GM11168 (cell line): ENCODE results near the gene C16orf78.

ENCODE experiments used
- in situ Hi-C: fragments of 300-500 bp; cut with MboI; formaldehyde crosslinking; loops from one replicate; pipeline ENCODE4 v1.12.0; 2022; ENCODE audit warnings: low sequenced_read_pairs; ENCODE audit not compliant: unreplicated experiment

Gene C16orf78, protein sequence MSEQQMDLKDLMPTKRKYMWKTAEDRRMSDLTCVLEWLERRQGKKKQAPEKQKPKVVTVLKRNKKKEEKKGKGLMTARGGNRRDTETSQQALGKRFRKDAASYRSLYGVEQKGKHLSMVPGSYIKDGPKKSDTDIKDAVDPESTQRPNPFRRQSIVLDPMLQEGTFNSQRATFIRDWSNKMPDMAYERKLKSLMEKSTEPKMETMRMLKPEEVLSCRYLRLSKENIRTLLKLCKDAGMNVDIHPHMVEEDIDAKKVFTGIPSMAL

DNA sequence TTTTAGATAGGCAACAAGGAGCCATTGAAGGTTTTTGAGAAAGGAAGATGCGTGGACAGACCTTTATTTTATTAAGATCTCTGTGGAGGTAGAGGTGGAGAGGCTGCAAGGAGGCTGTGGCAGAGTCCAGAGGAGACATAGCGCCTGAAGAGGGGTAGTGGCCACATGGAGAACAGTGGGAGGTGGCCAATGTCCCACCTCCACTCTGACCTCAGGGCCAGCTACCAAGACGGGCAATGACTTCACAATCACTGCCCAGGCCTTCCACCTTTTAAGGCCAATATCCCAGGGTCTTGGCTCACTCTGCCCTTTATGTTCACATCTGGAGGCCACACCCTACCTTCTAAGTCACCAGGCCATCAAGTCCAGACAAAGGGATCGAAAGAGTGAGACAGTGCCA, at the start of gene C16orf78:
Gene C16orf78, plus strand, starts transcription at position 301 of the 400 bp plus-strand sequence. CDS start 136 bp downstream, outside the sequence.
- in situ Hi-C loops = no loop called here

DNA sequence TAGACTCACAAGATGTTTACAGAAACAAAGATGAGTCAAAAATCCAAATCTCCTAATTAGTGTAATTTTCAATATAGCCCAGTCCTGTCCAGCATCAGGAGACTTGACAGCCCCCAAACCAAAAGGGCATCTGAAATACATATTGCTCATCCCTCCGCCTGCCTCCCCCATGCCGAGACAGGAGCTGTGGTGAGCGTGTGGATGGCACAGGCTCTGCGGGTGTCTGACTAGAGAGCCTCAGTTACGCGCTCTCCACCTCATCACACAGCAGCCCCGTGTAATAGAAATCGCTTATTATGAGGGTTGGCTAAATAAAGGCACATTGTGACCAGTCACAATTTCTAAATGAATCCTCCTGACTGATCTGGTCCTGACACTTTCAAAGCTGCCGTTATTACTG, 48.9 kb upstream of the C16orf78 start:
- in situ Hi-C loops = no loop called here

DNA sequence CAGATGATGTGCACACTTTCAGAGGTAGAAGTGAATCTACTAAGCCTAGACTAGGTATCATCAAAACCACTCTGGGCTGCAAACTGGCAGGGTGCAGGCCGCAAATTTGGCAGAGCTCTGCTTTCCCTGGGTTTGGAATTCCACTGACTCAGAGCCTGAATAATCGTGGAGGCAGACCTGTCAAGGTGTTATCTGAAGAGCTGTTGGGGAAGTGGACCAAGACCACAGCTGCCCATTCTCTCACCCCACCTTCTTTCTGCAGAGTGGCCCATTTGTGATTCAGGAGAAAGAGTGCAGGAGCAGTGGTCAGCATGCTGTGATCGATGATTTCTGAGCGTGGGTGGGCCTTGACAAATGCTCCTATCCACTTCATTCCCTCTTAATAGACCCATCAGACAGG, 46.1 kb upstream of the C16orf78 start:
- in situ Hi-C loops = no loop called here

DNA sequence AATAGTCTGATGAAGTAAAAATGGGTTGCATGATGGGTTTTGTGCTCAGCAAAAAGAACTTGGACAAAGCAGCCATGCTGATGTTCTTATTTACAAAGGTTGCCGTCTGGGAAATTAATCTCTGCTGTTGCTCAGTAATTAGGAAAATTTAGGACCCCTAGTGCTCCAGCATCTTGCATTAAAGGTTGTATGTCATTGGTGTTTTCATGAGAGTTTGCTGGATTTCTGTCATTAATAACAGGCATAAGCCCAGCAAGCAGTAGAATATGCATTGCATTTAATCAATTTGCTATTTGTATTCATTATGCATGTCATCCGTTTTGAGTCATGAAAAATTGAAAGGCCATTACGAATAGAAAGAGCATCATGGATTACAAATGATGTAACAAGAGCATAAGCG, 45.3 kb upstream of the C16orf78 start:
- in situ Hi-C loops = no loop called here

DNA sequence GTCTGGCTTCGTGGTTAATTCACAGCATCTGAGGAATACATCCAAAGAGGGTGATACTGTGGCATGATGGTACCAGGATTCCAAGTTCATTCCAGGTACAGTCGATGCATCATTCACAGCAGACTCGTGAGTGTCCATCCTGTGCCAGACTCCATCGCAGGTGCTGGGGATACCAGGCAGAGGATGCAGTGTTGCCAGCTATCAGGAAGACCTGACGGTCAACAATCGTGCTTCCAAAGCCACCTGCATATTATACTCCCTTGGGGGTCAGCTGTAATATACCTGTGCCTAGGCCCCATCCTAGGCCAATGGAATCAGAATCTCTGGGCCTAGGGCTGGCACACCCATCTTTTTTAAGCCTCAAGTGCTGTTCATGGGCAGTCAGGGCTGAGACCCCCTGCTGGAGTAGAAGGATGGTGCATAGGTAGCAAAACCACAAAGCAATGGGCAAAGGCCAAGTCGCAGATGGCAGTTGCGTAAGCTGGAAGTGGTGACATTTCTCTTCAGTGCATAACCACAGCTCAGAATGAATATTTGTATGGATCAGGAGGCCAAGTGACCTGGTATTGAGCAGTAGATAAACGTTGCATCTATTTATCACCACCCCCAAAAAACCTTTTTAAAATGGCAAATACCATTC, 42.9 kb upstream of the C16orf78 start:
- in situ Hi-C loops = no loop called here

DNA sequence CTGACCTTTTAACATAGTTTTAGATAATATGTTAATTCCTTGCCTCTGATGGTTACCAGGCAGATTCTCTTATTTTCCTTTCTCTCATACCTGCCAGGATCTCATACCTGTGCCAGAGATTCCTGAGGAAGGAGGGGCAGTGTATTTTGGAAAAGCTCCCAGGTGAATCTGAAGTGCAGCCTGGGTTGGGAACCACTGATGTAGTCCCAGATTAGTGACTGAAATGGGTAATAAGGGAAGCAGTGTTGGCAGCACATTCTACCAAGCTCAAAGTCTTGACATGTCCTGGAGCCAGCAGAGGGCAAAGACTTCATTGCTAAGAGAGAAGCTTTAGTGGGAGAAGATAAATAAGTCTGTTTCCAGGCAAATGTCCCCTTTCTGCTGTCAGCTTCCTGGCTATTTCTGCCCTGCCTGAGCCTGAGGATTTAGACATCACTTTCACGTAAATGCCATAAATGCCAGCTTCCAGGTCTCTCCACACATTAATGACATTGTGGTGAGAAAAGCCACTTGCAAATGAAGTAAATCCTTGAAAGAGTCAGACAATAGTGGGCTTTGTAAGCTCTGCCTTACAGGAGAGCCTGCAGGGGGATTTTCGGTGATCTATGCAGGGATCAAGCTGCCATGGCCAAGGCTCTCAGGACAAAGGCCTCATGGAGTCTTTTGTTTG, 40.9 kb upstream of the C16orf78 start:
- in situ Hi-C loops = no loop called here

DNA sequence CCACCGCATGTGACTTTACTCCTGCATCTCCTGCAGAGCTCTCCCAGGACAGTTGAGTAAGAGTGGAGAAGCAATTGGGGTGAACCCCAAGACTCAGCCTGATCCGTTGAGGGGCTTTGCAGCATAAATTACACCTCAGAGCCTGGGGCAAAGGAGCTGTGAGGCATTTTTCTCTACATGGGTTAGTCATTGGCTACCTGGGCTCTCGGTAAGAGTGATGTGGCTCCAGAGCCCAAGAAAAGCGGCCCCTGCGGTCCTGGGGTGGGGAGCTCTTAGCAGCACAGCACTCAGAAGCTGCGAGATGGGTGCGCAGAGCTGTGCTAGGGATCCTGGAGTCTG, 40.4 kb upstream of the C16orf78 start:
- in situ Hi-C loops = no loop called here

DNA sequence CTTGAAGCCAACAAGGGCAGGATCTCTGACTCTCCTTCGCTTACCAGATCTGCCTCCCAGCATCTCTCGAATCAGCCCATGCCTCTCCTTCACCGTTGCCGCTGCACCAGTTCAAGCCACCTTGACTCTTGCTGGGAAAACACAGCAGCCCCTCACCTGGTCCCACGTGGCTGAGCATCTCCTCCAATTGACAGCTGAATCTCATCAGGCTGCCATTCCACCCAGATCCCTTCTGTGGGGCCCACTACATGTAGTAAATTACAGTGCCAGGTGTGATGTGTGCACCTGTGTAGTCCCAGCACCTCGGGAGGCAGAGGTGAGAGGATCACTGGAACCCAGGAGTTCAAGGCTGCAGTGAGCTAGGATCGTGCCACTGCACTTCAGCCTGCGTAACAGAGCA, 37.8 kb upstream of the C16orf78 start:
- in situ Hi-C loops = no loop called here

DNA sequence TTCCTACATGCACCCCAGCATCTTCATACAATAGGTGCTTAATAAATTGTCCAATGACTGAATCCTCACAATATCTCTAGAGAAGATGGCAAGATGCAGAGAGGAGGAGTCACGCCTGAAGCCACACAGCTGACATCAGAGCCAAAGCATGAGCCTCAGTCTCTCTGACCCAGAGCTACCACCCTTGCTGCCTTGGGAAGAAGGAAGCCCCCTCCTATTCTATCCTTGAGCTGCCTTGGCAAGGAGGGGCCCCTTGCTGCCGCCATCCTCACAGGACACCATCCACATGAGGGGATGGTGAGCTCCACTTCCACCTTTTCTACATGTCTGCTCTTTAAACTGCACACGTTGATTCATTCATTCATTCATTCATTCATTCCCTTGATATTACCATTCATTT, 37.0 kb upstream of the C16orf78 start:
- in situ Hi-C loops = no loop called here

DNA sequence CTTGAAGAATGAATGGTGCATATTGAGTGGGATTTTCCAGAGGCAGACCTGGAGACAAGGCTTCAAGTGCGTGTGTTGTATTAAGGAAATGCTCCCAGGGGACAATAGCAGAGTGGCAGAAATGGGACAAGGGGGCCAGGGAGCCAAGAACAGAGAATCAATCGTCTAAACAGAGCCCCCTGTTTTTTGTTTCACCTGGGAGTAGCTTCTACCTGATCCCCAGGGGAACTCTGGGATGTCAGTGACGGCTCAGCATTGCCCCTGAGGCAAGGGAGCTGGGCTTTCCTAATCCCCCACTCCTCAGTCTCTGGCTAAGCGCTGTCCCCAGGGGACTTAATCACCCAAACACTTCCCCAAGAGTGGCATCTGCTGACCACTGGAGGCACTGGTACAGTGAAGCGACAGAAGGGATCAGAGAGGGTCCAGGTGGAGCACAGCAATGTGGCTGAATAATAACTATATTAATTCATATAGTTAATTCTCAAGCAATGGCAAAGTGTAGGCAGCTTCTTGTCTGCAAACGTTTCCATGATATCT, 35.7 kb upstream of the C16orf78 start:
- in situ Hi-C loops = no loop called here

DNA sequence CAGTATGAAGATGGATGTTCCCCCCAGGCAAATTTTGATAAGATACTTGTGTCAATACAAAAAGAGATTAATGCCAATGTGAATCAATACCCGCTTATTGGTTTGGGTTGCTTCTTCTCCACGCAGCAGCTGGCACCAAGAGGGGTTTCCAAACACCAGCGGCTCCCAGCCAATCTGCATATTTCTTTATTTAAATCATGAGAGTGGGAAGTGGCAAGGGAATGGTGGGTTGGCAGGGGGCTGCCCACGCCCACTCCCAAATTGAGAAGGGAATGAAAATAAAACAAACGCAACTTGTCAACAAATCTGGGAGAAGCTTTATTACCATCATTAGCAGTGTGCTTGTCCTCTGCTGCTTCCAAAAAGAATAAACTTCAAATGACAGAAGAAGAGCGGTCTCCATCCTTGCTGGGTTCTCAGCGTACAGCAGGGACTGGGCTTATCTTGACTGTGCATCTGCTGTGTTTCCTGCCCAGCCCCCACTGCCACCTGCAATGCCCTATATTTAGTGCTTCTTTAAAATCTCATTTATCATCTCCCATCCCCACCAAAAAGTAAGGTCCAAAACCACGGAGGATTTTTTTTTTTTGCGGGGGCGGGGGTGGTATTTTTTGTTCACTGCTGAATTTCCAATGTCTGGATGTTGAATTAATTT, 34.9 kb upstream of the C16orf78 start:
- in situ Hi-C loops = no loop called here

DNA sequence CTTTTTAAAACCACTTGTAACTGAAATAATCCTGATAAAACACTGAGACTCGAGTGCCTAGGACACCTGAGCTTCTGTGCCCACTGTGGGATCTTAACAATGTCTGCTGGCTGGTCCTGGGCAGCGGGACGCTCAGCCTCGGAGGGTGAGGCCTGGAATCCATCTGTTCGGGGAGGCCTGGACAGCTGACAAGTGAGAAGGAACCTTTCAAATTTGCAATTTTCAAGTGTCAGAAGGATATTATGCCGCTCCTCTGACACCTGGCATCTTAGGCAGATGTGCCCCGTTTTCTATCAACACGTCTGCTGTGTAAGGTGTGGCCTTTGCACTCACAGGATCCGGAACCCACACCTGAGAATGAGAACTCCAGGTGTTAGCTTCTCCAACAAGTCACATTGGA, 33.1 kb upstream of the C16orf78 start:
- in situ Hi-C loops = no loop called here

DNA sequence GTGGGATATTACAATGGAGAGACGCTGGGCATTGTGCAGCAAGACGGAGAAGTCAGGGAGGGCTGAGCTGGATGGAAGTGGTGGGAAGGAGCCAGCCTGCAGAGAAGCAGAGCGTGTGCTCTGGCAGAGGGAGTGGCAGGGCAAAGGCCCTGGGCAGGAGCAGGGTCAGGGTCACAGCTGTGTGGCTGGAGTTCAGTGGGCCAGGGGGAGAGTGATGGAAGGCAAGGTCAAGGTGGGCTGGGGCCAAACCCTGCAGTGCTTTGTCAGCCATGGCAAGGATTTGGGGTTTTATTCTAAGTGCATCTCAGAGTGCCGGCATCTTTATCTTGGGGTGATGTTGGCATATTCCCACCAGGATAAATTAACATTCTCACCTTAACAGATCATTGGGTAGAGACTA, 31.9 kb upstream of the C16orf78 start:
- in situ Hi-C loops = no loop called here

DNA sequence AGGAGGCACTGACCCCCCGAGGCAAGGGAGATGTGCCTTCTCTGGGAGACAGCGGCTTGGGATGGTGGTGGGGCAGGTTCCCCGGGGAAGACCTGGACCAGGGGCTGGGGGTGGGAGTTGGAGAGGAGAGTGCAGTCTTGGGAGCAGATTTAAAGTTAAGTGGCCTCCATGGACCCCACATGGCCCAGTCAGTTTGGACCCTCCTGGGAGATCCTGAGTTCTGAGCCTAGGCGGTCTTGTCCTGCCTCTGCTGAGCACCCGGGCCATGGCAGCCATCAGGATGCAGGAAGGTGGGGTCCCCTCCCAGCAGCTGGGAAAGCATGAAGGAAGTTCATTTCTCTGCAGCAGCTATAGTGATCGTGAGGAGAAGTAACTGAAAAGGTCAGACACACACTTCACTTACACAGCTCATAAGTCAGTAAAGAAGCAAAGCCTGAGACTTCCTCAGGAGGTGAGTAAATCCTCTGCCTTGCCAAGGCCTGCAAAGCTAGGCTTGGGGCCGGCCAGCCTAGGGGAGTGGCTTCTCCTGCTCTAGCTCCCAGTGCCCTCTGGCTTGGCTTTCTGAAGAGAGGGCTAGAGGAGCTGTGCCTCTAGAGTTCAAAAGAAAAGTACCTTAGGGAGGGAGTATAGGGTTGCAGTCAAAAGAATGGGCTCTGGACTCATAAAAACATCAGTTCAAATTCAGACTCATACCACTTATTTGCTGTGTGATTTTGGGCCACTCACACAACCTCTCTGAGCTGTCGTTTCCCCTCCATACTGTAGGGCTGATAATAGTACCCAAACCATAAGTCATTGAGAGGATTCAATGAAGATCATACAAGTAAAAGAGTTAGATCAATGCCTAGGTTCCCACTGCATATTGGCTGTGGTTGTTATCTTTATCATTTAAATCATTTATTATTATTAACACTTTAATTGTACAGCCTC, 31.0 kb upstream of the C16orf78 start:
- in situ Hi-C loops = no loop called here

DNA sequence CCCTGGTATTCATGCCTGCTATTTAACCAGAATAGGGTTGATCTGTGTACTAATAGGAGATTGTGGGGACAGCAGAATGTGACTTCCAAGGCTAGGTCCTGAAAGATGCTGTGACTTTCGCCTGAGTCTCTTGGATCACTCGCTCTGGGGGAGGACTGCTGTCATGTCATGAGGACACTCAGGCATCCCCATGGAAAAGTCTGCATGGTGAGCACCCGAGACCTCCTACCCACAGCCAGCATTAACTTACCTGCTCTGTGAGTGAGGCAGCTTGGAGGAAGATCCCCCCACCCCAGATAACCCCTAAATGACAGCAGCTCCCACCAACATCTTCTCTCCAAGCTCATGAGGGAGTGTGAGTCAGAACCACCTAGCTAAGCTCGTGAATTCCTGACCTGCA, 30.3 kb upstream of the C16orf78 start:
- in situ Hi-C loops = no loop called here

DNA sequence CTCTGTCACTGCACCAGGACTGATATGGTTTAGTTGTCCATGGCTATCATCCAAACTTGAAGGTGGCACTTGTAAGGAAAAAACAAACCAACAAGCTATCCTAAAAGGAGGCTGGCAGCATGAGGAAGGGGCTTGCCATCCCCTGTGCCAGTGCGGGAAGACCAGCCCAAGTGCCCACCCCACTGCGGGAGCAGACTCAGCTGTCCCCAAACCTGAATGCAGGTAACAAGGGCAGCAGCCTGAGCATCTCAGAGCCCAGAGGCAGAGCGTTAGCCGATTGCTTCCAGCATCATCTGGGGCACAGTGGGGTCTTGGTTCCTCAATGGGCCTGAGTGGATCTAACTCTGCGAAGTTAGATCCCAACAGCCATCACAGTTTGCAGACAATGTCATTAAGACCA, 29.2 kb upstream of the C16orf78 start:
- in situ Hi-C loops = no loop called here

DNA sequence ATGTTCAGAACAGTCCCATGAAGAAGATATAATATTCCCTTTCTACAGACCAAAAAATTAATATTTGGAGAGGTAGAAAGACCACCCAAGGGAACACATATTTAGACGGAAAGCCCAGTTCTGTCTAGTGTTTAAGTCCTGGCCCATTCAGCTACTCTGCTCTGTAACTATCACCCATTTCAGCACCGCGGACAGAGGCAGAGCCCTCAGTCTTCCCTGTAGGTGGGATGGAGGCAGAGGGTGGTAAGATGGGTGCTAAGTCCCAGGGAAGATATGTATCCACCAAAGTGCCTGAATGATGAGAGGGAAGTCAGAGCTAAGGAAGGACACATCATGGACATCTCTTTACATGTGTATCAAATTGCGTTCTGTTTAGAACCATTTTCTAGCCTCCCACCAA, 27.8 kb upstream of the C16orf78 start:
- in situ Hi-C loops = loop anchor here (5.0 kb wide), 1 partner anchor 659 kb away; no protein-coding TSS in a partner anchor

DNA sequence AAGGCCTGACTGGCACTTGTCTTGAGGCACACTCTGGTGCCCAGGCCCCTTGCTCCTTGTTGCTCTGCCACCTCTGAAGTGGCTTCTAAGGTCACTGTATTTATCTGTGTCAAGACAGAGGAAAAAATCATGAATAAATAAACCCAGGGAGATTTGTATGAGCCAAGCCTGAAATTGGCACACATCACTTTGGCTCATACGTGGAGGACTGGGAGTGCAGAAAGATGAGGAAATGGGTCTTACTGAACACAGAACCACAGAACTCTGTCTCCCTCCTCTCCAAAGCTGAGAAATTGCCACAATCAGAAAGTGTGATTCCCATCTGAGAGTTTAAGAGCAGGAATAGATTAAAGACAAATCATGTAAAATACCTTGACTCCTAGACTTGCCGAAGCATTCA, 27.1 kb upstream of the C16orf78 start:
- in situ Hi-C loops = loop anchor here (5.0 kb wide), 1 partner anchor 659 kb away; no protein-coding TSS in a partner anchor

DNA sequence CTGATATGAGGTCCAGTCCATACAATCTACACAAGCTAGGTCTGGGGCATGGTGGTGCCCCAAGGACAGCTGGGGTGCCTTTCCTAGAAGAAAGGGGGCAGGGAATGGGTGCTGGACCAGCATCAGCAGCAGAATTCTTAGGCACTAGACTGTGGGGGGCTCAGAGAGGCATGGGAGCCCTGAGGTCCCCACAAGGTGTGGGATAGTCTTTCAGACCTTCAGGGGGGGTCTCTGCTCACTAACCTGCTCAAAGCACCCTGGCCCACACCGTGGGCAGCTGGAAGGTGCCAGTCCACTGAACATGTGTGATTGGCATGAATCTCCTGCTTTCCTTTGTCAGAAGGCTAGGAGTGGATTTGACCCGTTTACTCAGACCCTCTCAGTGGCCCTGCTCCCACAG, 26.1 kb upstream of the C16orf78 start:
- in situ Hi-C loops = loop anchor here (5.0 kb wide), 1 partner anchor 660 kb away; no protein-coding TSS in a partner anchor
